Sigmoid colon (tissue), 7 donors: ENCODE data around the gene GNAT1. TPM values are rescaled to one million over a fixed set of nuclear protein-coding genes. Genes with fewer than 3 reads are reported as not detected.
A peak's percentile ranks its signal among the peaks of the same experiment; 100 is the strongest.

Experiments used
- DNase-seq: peaks from one replicate; pipeline ENCODE4 v3.0.0-alpha.2; 2019
- H3K27ac ChIP-seq, 4 donors: fragments of 200-600 bp; sonication (generic); one replicate each; pipeline ENCODE4 v1.5.1; 2016 to 2019; ENCODE audit warnings: mild to moderate bottlenecking in 1 of 4
- H3K27me3 ChIP-seq, 3 donors: fragments of 200-600 bp; sonication (generic); one replicate each; pipeline ENCODE4 v1.5.1; 2019; ENCODE audit warnings: mild to moderate bottlenecking in 1 of 3
- H3K36me3 ChIP-seq, 4 donors: fragments of 200-600 bp; sonication (generic); one replicate each; pipeline ENCODE4 v1.5.1; 2016 to 2019
- H3K4me1 ChIP-seq, 4 donors: fragments of 200-600 bp; sonication (generic); one replicate each; pipeline ENCODE4 v1.5.1; 2017 to 2019
- H3K4me3 ChIP-seq, 4 donors: fragments of 200-600 bp; sonication (generic); one replicate each; pipeline ENCODE4 v1.5.1; 2017 to 2019; ENCODE audit warnings: mild to moderate bottlenecking in 2 of 4, moderate library complexity in 1 of 4
- H3K9me3 ChIP-seq, 4 donors: fragments of 200-600 bp in 3 of 4; sonication (generic) in 3 of 4; one replicate each; pipeline versions ENCODE4 v1.5.1 to v1.6.1; 2013 to 2019
- EP300 ChIP-seq, 4 donors: sonication (generic); formaldehyde crosslinking; IDR thresholded peaks; one replicate each; pipeline ENCODE4 v1.6.1; 2017; ENCODE audit warnings: antibody characterized with exemption in 4 of 4
- POLR2A ChIP-seq, 2 donors: fragments of 450-650 bp; IDR thresholded peaks; one replicate each; pipeline ENCODE4 v1.6.1; 2016; ENCODE audit warnings: antibody characterized with exemption in 2 of 2, mild to moderate bottlenecking in 2 of 2, moderate library complexity in 2 of 2
- POLR2AphosphoS5 ChIP-seq, 4 donors: sonication (generic); formaldehyde crosslinking; IDR thresholded peaks; one replicate each; pipeline ENCODE4 v1.6.1; 2017; ENCODE audit warnings: antibody characterized with exemption in 4 of 4
- WGBS, 2 donors: extraction: QIAGEN DNeasy Blood & Tissue Kit; methylation state at CpG; one replicate each; pipeline ENCODE4 v1.1.7; 2013; 5-methylcytosine and 5-hydroxymethylcytosine counted together
- intact Hi-C: fragments of 100-400 bp; cut with DNase I; formaldehyde crosslinking; loops from one replicate; pipeline ENCODE4 v1.15.1; 2023
- polyA plus RNA-seq, 3 donors: library from polyadenylated mRNA; stranded (reverse); fragments of 200-250 nt; gene quantifications; one replicate each; pipeline ENCODE4 v1.2.3, GENCODE V29; 2013
- total RNA-seq, 4 donors: library from RNA; depleted of rRNA; stranded (reverse); fragments of >200 nt; gene quantifications; one replicate each; pipeline ENCODE4 v1.1.0, GENCODE V29; 2016
- TF ChIP-seq, protein P1 (sequence below), 4 experiments: fragments of 450-650 bp in 3 of 4; fragments of 200-600 bp in 1 of 4; IDR thresholded peaks; one replicate each; pipeline ENCODE4 v1.5.1; 2016 to 2019; ENCODE audit warnings: antibody characterized with exemption in 4 of 4, mild to moderate bottlenecking in 3 of 4, moderate library complexity in 2 of 4
- donor health status: healthy with polysubstance abuse.
- donor health status: Bipolar disorder and iron deficiency.
- donor health status: healthy.

GNAT1 gene
- total and polyA plus RNA-seq, 7 donors, result 0.06 TPM; not detected in 6

- Histone ChIP-seq H3K9me3 (no peaks in the 10 kb centered on the region), H3K4me3 (no peak overlapping the region), H3K36me3 (peaks cover 0 to 19% (median 4%) of the 10 kb centered on the region in 4 donors), H3K4me1 (peaks cover 0 to 50% (median 40%) of the 10 kb centered on the region in 4 donors), H3K27me3 (no peaks in the 10 kb centered on the region), H3K27ac (peak overlapping the region in 2 of 4 donors; percentile 44 to 90)
- no peak for DNase-seq
- WGBS, 2 donors, result 80 to 86% methylated on average over 10 of the region's 10 CpGs
- intact Hi-C loops, result no loop called here
- TF ChIP-seq, protein P1, sequence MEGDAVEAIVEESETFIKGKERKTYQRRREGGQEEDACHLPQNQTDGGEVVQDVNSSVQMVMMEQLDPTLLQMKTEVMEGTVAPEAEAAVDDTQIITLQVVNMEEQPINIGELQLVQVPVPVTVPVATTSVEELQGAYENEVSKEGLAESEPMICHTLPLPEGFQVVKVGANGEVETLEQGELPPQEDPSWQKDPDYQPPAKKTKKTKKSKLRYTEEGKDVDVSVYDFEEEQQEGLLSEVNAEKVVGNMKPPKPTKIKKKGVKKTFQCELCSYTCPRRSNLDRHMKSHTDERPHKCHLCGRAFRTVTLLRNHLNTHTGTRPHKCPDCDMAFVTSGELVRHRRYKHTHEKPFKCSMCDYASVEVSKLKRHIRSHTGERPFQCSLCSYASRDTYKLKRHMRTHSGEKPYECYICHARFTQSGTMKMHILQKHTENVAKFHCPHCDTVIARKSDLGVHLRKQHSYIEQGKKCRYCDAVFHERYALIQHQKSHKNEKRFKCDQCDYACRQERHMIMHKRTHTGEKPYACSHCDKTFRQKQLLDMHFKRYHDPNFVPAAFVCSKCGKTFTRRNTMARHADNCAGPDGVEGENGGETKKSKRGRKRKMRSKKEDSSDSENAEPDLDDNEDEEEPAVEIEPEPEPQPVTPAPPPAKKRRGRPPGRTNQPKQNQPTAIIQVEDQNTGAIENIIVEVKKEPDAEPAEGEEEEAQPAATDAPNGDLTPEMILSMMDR (IDR thresholded peaks at IDR 0.05), result no peak
- TF ChIP-seq POLR2AphosphoS5 (IDR thresholded peaks at IDR 0.05) (peak in 1 of 4 donors; percentile 42), POLR2A (IDR thresholded peaks at IDR 0.05) (no peak), EP300 (IDR thresholded peaks at IDR 0.05) (no peak)
Measured at GRCh38 chr3:50170689-50171088, 20.7 kb upstream of the GNAT1 start.

DNA sequence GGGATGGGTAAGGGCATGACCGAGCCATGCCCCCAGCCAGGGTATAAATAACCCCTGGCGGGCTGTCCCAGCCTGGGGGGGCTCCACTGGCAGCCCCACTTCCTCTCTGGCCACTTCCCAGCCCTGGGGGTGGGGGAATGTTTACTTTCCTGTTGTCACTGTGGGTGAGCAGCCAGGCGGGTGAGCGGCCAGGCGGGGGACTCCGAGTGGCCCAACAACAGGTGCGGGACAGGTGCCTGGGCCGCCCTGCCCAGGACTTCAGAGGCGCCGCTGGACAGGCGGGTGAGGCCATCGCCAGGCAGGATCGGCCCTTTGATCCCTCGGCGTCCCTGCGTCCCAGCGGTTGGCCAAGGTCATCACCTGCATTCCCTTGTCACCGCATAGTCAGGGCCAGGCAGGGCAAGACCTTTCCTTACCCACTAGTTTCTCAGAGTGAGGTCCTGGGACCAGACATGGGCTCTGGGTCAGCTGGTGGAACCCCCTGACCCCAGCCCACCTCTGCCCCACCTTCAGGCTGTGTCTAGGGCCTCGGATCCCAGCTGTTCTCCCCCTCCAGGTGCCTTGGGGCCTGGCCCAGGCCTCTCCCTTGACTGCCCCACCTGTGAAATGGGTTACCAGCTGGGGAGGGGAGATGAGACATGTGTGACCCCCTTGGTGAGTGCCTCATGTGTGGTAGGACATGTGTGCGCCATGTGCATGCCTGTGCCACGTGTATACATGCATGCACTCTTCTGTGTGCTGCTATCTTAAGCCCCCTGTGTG, 19.7 kb upstream of the GNAT1 start:
- H3K4me1 ChIP-seq, result peaks cover 0 to 40% (median 30%) of the 10 kb centered on the region in 4 donors
- intact Hi-C loops, result no loop called here

GRCh38 chr3:50172626-50173220, 18.7 kb upstream of the GNAT1 start:
- intact Hi-C loops, result no loop called here
- Histone ChIP-seq H3K27ac (no peak overlapping the region), H3K9me3 (no peaks in the 10 kb centered on the region), H3K36me3 (peaks cover 0 to 21% (median 4%) of the 10 kb centered on the region in 4 donors), H3K4me1 (peaks cover 0 to 30% (median 20%) of the 10 kb centered on the region in 4 donors), H3K27me3 (no peaks in the 10 kb centered on the region), H3K4me3 (no peak overlapping the region)
- no peak for TF ChIP-seq POLR2A (IDR thresholded peaks at IDR 0.05)
- no peak for TF ChIP-seq POLR2AphosphoS5 (IDR thresholded peaks at IDR 0.05)
- TF ChIP-seq EP300 (IDR thresholded peaks at IDR 0.05), result no peak
- TF ChIP-seq, protein P1 (IDR thresholded peaks at IDR 0.05), result no peak
- no peak for DNase-seq
- WGBS, 2 donors, result 17 to 65% methylated on average over 8 of the region's 8 CpGs

More for the DNA sequence above, 19.7 kb upstream of the GNAT1 start:
- Histone ChIP-seq H3K36me3 (peaks cover 0 to 21% (median 4%) of the 10 kb centered on the region in 4 donors), H3K27ac (peak overlapping the region in 1 of 4 donors; percentile 4), H3K27me3 (no peaks in the 10 kb centered on the region), H3K9me3 (no peaks in the 10 kb centered on the region), H3K4me3 (no peak overlapping the region)
- TF ChIP-seq POLR2AphosphoS5 (IDR thresholded peaks at IDR 0.05) (no peak), EP300 (IDR thresholded peaks at IDR 0.05) (no peak), POLR2A (IDR thresholded peaks at IDR 0.05) (no peak)
- TF ChIP-seq, protein P1 (IDR thresholded peaks at IDR 0.05), result no peak
- 22 to 69% methylated on average over 21 of the region's 21 CpGs for WGBS, 2 donors
- no peak for DNase-seq

DNA sequence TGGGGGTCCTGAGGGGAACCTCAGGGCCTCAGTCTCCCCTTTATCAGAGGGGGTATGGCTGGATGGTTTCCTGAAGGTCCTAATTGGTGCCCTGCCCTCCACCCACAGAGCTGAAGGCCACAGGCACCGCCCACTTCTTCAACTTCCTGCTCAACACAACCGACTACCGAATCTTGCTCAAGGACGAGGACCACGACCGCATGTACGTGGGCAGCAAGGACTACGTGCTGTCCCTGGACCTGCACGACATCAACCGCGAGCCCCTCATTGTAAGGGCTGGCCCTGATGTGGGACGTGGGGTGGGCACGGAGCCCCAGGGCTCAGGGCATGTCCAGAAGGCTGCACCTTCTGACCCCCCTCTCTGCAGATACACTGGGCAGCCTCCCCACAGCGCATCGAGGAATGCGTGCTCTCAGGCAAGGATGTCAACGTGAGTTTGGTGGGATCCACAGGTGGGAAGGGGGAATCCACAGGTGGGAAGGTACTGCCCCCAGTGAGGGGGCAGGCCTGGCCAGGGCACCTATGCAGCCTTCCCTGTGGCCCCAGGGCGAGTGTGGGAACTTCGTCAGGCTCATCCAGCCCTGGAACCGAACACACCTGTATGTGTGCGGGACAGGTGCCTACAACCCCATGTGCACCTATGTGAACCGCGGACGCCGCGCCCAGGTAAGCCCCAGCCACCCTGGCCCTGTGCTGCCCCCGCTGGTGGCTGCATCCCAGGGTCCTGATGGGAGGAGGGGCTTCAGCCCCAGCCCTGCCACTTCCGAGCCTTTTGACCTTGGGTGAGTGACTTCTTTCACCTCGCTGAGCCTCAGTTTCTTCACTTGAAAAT, 17.5 kb upstream of the GNAT1 start:
- DNase-seq, result no peak
- Histone ChIP-seq H3K9me3 (no peaks in the 10 kb centered on the region), H3K4me3 (no peak overlapping the region), H3K36me3 (peaks cover 0 to 21% (median 4%) of the 10 kb centered on the region in 4 donors), H3K4me1 (peaks cover 0 to 18% (median 9%) of the 10 kb centered on the region in 4 donors), H3K27ac (no peak overlapping the region), H3K27me3 (no peaks in the 10 kb centered on the region)
- WGBS, 2 donors, result 66 to 82% methylated on average over 29 of the region's 29 CpGs
- no peak for TF ChIP-seq POLR2A (IDR thresholded peaks at IDR 0.05)
- TF ChIP-seq, protein P1 (IDR thresholded peaks at IDR 0.05), result no peak
- no peak for TF ChIP-seq EP300 (IDR thresholded peaks at IDR 0.05)
- TF ChIP-seq POLR2AphosphoS5 (IDR thresholded peaks at IDR 0.05), result no peak
- intact Hi-C loops, result no loop called here
